HG03378 (cell line): ENCODE results near the gene HIPK4.
"Not testable (repeated sequence)": the region's sequence is repeated elsewhere in the genome, so short reads cannot be mapped to it uniquely, and the experiment has no call there.

Experiments
- ATAC-seq: cut with Tn5 transposase; IDR thresholded peaks from one replicate; pipeline ENCODE4 v1.9.1; 2021; ENCODE audit warnings: mild to moderate bottlenecking, moderate library complexity; ENCODE audit not compliant: unreplicated experiment

The HIPK4 gene

GRCh38 chr19:40390084-40390742 is at the start of gene HIPK4:
TSS of gene HIPK4 (minus strand) at chr19:40390181. CDS start at chr19:40389902, 279 bp downstream.
- no peak for ATAC-seq

GRCh38 chr19:40438284-40438683 is 48.3 kb upstream of the HIPK4 start:
- ATAC-seq: no peak

- no peak for ATAC-seq
Observed at GRCh38 chr19:40433391-40434216, 43.6 kb upstream of the HIPK4 start.

GRCh38 chr19:40432760-40433159 is 42.8 kb upstream of the HIPK4 start:
- ATAC-seq: not testable (repeated sequence)

- ATAC-seq: no peak
Observed at GRCh38 chr19:40431698-40432097, 41.7 kb upstream of the HIPK4 start.

- not testable (repeated sequence) for ATAC-seq
Observed at GRCh38 chr19:40430242-40430641, 40.3 kb upstream of the HIPK4 start.

GRCh38 chr19:40428197-40428596 is 38.2 kb upstream of the HIPK4 start:
- ATAC-seq: not testable (repeated sequence)

- ATAC-seq: peak; percentile 65
Observed at GRCh38 chr19:40425450-40426287, 35.7 kb upstream of the HIPK4 start, which contains the start of gene SERTAD1. TSS of gene SERTAD1 (minus strand) at chr19:40425992. CDS start at chr19:40423546, 2,446 bp downstream.

GRCh38 chr19:40424637-40425449 is 34.9 kb upstream of the HIPK4 start:
- no peak for ATAC-seq

- ATAC-seq: no peak
Observed at GRCh38 chr19:40423938-40424337, 34.0 kb upstream of the HIPK4 start.

GRCh38 chr19:40422748-40423566 is 33.0 kb upstream of the HIPK4 start:
- no peak for ATAC-seq

- no peak for ATAC-seq
Observed at GRCh38 chr19:40421993-40422747, 32.2 kb upstream of the HIPK4 start.

- no peak for ATAC-seq
Observed at GRCh38 chr19:40420766-40421765, 31.1 kb upstream of the HIPK4 start.

- no peak for ATAC-seq
Observed at GRCh38 chr19:40420451-40420765, 30.4 kb upstream of the HIPK4 start.

- no peak for ATAC-seq
Observed at GRCh38 chr19:40419780-40420179, 29.8 kb upstream of the HIPK4 start.

GRCh38 chr19:40419066-40419612 is 29.2 kb upstream of the HIPK4 start:
- no peak for ATAC-seq

GRCh38 chr19:40418040-40418439 is 28.1 kb upstream of the HIPK4 start:
- ATAC-seq: no peak

GRCh38 chr19:40417643-40417981 is 27.6 kb upstream of the HIPK4 start:
- ATAC-seq: no peak
